WERI-Rb-1 (cell line): ENCODE measurements around the gene VCL.

ENCODE experiments used
- DNase-seq: peaks from one replicate; pipeline ENCODE4 v3.0.0-alpha.2; 2020
- H3K27ac ChIP-seq: fragments of 250-450 bp; sonication (Bioruptor Pico); 2 replicates; pipeline ENCODE4 v1.5.1; 2020; ENCODE audit warnings: mild to moderate bottlenecking, moderate library complexity
- H3K27me3 ChIP-seq: fragments of 250-450 bp; sonication (Bioruptor Pico); 2 replicates; pipeline ENCODE4 v1.5.1; 2021; ENCODE audit warnings: mild to moderate bottlenecking, low read depth, moderate library complexity; ENCODE audit not compliant: insufficient read depth, severe bottlenecking
- H3K36me3 ChIP-seq: fragments of 250-450 bp; sonication (Bioruptor Pico); 2 replicates; pipeline ENCODE4 v1.5.1; 2020; ENCODE audit warnings: mild to moderate bottlenecking, moderate library complexity
- H3K4me3 ChIP-seq: 2 replicates; pipeline ENCODE4 v1.5.1; 2011; ENCODE audit warnings: low read depth, mild to moderate bottlenecking, control low read depth, low read length
- H3K9me3 ChIP-seq: fragments of 250-450 bp; sonication (Bioruptor Pico); 2 replicates; pipeline ENCODE4 v1.5.1; 2021; ENCODE audit warnings: mild to moderate bottlenecking, moderate library complexity; ENCODE audit not compliant: severe bottlenecking
- CTCF ChIP-seq: IDR thresholded peaks from 2 replicates; pipeline ENCODE4 v1.5.1; 2011; ENCODE audit warnings: low read depth, mild to moderate bottlenecking, control low read depth, inconsistent platforms, low read length

VCL gene

DNA sequence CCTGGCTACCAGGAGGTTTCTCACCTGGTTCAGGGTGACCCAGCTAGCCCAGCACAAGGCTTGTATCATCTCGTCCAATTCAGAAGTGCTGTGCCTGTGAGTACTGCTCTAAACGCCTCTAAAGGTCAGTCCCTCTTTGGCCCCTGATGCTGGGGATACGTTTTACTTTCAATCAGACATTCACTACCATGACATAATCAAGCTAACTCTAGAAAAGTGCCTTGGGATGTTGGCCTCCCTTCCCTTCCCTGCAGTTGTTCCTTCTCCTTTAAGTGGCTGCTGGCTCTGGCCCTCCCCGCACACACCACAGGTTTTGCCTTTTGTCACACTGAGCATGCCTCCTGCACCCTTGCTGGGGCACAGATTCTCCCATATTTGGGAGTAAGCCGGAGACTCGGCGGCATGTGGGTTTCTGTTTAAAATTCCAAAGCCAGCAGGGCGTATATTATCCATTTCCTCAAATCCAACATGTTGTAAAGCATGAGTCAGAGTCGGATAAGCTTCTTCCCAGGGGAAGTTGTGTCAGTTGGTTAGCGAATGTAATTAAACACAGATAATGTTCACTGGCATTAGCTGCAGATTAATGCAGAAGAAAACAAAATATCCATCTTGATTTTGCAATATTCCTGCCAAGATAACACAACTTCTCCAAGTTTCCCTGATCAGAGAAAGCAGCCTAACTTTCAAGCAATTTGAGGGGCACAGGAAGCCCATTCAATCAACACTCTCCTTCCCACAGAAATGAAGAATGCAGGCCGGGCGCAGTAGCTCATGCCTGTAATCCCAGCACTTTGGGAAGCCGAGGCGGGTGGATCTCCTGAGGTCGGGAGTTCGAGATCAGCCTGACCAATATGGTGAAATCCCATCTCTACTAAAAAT is 31.8 kb upstream of the VCL start:
- H3K4me3 ChIP-seq = no peak overlapping the region
- DNase-seq = peak; percentile 70
- peak overlapping the region; percentile 10; the same call in 1 of the 2 replicates for H3K27ac ChIP-seq

GRCh38 chr10:73967022-73967429 is 30.9 kb upstream of the VCL start:
- no peak for TF ChIP-seq CTCF
- H3K4me3 ChIP-seq = no peak overlapping the region
- no peaks in the 10 kb centered on the region for H3K9me3 ChIP-seq
- no peak for DNase-seq
- H3K27me3 ChIP-seq = no peaks in the 10 kb centered on the region
- no peaks in the 10 kb centered on the region for H3K36me3 ChIP-seq
- H3K27ac ChIP-seq = no peak overlapping the region

More for the DNA sequence above, 31.8 kb upstream of the VCL start:
- Histone ChIP-seq H3K36me3 (no peaks in the 10 kb centered on the region), H3K9me3 (no peaks in the 10 kb centered on the region), H3K27me3 (no peaks in the 10 kb centered on the region)
- no peak for TF ChIP-seq CTCF

DNA sequence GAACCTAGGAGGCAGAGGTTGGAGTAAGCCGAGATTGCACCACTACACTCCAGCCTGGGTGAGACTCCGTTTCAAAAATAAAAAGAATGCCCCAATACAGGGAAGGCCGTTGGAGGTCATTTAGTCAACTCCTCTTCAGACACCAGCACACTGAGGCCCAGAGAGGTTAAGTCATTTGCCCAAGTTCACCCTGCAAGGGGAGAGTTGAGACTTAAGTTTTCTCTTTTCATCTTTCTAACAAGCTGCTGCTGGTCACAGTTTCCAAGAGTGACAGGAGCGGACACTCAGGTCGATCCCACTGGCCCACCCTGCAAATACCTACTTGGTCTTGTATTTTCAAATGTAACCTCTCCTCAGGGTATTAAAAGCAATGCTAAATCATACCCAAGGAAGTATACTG is 30.4 kb upstream of the VCL start:
- Histone ChIP-seq H3K27me3 (no peaks in the 10 kb centered on the region), H3K27ac (no peak overlapping the region), H3K9me3 (no peaks in the 10 kb centered on the region), H3K36me3 (no peaks in the 10 kb centered on the region), H3K4me3 (no peak overlapping the region)
- DNase-seq = no peak
- no peak for TF ChIP-seq CTCF

DNA sequence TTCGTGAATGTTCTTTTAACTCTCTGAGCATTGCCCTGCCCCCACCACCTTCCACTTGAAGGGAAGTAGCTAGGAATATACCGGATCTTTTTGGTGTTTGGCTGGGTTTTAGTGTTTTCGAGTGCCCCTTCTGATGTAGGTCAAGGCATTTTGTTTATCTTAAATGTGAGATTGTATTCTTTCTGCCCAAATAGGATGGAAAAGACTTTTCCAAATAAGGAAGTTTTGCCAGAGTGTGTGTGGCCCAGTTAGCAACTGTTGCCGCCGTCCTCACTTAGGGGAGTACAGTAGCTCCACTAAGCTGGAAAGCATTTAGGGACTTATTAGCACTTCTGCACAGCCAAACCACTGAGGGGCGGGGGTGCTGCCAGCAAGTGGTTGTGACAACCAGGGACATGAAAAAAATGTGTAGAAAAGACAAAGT is 29.8 kb upstream of the VCL start:
- Histone ChIP-seq H3K27me3 (no peaks in the 10 kb centered on the region), H3K9me3 (no peaks in the 10 kb centered on the region), H3K27ac (no peak overlapping the region), H3K4me3 (no peak overlapping the region), H3K36me3 (no peaks in the 10 kb centered on the region)
- no peak for DNase-seq
- TF ChIP-seq CTCF = no peak

DNA sequence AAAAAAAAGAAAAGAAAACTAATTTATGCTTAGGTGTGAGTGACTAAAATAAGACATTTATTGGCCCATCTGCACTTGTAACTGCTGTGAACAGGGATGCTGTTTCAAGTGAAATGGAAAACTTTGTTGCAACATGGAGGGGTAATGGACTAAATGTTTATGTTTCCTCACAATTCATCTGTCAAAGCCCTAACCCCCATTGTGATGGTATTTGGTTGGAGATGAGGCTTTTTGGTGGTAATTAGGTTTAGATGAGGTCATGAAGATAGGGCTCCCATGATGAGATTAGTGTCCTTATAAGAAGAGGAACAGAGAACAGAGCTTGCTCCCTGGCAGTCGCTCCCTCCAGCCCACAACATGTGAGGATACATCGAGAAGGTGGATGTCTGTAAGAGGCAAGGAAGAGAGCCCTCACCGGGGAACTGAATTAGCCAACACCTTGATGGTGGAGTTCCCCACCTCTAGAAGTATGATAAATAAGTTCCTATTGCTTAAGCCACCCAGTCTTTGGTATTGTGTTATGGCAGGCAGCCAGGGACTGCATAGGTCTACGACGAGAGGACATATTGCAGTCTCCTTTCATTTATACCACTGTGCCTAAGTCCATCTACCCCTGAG is 28.6 kb upstream of the VCL start:
- no peaks in the 10 kb centered on the region for H3K36me3 ChIP-seq
- no peak overlapping the region for H3K4me3 ChIP-seq
- DNase-seq = no peak
- H3K27me3 ChIP-seq = no peaks in the 10 kb centered on the region
- TF ChIP-seq CTCF = no peak
- H3K27ac ChIP-seq = no peak overlapping the region
- H3K9me3 ChIP-seq = no peaks in the 10 kb centered on the region
